Fibroblast of mammary gland (primary cell): Measurements from ENCODE around the gene CD59.
A peak's percentile ranks its signal among the peaks of the same experiment; 100 is the strongest.

ENCODE experiments used
- DNase-seq: peaks from one replicate; pipeline ENCODE4 v3.0.0-alpha.2; 2010; ENCODE audit warnings: low read depth
- H3K4me3 ChIP-seq: 2 replicates; pipeline ENCODE4 v1.5.1; 2011; ENCODE audit warnings: low read depth, mild to moderate bottlenecking, low read length, moderate library complexity; ENCODE audit not compliant: control insufficient read depth
- CTCF ChIP-seq: conservative IDR thresholded peaks from 2 replicates; pipeline ENCODE4 v1.5.1; 2011; ENCODE audit warnings: low read depth, low read length, inconsistent platforms; ENCODE audit not compliant: control insufficient read depth, insufficient read depth

CD59 gene

GRCh38 chr11:33775467-33775807, 39.2 kb upstream of the CD59 start:
- no peak for TF ChIP-seq CTCF
- H3K4me3 ChIP-seq, result no peak overlapping the region
- no peak for DNase-seq

GRCh38 chr11:33774736-33775466, 38.7 kb upstream of the CD59 start:
- DNase-seq, result no peak
- H3K4me3 ChIP-seq, result peak overlapping the region; percentile 83
- TF ChIP-seq CTCF, result no peak

DNA sequence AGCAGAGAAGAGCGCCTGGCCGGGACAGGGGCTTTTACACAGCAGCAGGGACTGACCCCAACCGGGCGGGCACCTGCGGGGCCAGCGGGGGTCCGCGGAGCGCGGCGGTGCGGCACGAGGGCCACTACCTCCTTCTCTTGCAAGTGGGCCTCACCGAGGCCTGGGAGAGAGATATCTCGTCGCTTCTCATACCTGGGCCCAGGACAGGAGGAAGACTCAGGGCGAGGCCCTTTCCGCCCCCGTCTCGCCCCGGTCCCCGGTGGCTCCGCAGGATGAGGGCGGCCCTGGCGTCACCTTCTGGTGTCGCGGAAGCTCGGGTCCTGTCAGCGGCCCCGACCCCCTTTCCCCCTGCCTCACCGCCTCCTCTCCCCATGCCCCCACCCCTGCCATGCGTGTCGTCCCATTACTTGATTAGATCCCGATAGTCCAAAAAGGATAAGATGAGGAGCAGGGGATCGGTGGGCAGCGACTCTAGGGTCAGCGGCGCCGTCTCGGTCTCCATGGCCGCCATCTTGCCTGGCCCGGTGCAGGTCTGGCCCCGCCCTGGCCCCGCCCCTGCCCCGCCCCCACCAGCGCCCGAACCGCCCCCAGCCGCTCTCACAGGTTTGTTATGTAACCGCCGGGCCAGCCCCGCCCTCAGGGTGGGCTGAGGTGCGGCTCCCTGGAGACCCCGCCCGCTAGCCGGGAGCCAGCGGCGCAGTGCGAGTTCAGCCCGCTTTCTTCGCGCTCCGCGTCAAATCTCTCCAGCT, 37.9 kb upstream of the CD59 start, which contains the start of gene FBXO3:
Gene FBXO3 (minus strand): TSS at position 534 of the 749 bp plus-strand sequence. CDS start 23 bp downstream, at position 511.
- DNase-seq, result peak; percentile 57
- no peak for TF ChIP-seq CTCF
- H3K4me3 ChIP-seq, result peak within 1 kb of the TSS; percentile 83

DNA sequence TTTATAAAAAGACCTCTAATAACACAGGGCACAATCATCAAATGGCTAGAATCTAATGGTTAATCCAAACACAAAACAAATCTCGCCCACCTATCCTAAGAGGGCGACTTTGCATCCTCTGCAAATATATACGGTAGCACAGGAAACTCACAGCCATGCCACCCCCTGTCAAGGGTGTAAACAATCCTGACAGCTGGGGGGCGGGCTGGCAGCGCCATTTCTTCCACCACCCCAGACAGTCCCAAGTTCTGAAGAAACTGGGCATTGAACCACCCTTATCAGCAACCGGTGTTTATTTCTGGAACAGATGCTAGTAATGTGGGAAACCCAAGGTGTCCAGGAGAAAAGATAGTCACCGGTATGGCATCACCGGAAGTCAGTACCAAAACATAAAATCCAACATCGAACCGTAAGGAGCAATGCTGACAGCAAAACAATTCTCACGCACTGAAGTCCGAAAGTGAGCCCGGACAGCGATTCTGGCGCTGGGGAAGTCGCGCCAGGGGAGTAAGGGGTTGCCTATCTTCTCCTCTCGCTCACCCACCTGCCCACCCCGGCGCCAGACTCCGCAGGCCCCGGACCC, 37.3 kb upstream of the CD59 start:
- peak overlapping the region; percentile 83 for H3K4me3 ChIP-seq
- DNase-seq, result peak; percentile 12
- TF ChIP-seq CTCF, result no peak

- no peak for DNase-seq
- no peak for TF ChIP-seq CTCF
- H3K4me3 ChIP-seq, result no peak overlapping the region
Observed at GRCh38 chr11:33772870-33773269, 36.6 kb upstream of the CD59 start.

DNA sequence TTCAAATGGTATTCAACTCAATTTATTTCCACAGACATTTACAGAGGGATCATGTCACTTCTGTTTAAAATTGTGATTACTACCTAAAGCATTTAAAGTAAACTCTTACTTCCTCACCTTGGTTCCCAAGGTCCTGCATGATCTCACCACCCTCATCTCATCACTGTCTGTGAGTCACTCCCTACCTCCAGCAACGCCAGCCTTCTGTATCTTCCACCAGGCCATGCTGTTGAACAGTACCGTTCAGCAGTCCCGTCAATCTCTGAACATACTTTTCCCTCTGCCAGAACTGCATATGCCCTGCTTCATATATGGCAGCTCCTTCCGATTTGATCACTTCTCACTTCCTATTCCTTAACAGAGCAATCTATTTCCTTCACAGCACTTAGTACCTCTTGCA, 36.1 kb upstream of the CD59 start:
- DNase-seq, result peak; percentile 9
- TF ChIP-seq CTCF, result no peak
- no peak overlapping the region for H3K4me3 ChIP-seq
